GM19043 (cell line): Measurements from ENCODE around the gene RPS3.

Experiments used
- ATAC-seq: cut with Tn5 transposase; IDR thresholded peaks from one replicate; pipeline ENCODE4 v1.9.1; 2021; ENCODE audit warnings: low read depth; ENCODE audit not compliant: unreplicated experiment

RPS3 gene

DNA sequence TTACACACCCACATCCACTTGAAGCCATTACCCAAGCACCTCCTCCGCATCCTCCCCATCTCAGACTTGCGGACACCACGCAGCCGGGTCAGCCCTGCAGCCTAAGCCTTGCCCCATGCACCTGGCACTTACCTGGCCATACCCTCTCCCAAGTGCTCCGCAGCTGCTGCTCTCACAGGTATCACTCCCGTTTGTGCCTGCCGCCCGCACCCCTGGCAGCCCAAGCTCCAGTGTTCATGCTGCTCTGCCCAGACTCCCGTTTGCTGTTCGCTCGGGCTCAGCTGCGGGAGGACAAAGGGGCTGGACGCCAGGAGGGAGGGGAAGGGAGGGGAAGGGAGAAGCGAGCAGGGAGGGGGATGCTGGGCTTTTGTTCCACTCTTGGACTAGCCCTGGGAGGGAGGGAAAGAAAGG, 33.6 kb downstream of the RPS3 start, which contains the start of gene KLHL35:
KLHL35 (minus strand) TSS at position 293 of the 411 bp plus-strand sequence. CDS start 2,574 bp downstream, outside the sequence.
- no peak for ATAC-seq

DNA sequence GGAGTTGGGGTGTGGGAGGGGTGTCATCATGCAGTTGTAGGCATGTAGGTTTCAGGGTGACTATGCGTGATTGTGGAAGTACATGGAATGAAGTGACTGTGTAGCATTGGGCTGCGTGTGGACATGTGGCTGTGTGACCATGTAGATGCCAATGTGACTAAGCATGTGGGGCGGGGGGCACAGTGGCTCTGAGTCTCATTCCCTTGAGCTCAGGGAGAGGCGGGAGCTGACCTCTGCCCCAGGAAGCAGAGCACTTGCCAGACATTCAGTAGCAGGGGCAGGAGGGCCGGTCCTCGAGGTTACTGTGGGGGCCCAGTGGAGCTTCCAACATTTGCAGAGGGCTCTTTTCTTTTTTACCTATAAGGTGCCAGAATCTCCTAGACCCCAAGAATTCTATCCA, 34.1 kb downstream of the RPS3 start:
- ATAC-seq: no peak

GRCh38 chr11:75434051-75434450, 34.7 kb downstream of the RPS3 start:
- ATAC-seq: no peak

- ATAC-seq: no peak
Measured at GRCh38 chr11:75434886-75435570, 35.7 kb downstream of the RPS3 start.

GRCh38 chr11:75435571-75435925, 36.2 kb downstream of the RPS3 start:
- no peak for ATAC-seq

GRCh38 chr11:75436806-75437205, 37.5 kb downstream of the RPS3 start:
- ATAC-seq: no peak

DNA sequence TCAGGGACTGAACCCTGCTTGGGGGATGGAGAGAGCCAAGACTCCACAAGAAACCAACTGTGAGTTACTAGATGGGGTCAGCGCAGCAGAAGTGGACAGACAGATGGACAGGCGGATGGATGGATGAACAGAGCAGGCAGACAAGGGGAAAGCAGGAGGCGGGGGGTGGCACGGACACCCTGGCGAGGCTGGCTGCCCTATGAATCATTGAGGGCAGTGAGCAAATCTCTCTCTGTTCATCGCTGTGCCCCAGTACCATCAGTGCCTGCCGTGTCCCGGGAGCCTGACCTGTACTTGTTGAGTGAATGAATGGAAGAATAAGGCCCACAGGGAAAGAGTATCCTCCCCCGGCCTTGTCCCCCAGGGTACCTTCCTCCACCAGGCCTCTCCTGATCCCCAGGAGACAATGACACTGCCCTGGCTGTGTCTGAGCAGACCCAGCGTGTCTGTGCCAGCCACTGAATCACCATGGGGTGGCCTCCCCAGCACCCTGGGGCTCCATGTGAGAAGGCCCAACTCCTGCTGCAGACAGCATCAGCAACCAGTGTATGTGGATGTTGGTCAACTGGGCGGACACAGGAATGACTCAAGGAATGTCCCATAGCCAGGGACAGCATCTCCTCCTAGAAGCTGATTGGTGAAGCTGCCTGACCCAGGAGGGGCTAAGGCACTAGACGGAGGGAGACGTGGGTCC, 38.8 kb downstream of the RPS3 start:
- no peak for ATAC-seq

DNA sequence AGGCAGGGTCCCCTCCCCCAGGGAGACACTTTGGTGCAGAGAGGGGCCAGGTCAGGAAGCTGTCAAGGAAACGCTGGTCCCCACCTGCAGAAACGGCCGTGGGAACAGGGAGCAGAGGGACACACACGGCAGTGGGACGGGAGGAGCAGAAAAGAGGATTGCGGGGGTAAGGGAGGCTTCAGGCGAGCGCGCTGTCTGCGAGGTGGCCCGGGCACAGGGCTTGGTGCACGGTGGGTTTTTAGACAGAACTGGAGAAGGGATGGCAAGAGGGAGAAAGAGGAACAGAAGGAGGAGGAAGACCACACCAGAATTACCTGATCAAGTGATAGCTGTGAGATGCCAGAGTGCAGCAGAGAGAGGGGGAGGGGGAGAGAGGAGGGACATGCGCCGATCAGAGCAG, 39.7 kb downstream of the RPS3 start:
- no peak for ATAC-seq

- ATAC-seq: no peak
Measured at GRCh38 chr11:75439495-75440120, 40.3 kb downstream of the RPS3 start.

DNA sequence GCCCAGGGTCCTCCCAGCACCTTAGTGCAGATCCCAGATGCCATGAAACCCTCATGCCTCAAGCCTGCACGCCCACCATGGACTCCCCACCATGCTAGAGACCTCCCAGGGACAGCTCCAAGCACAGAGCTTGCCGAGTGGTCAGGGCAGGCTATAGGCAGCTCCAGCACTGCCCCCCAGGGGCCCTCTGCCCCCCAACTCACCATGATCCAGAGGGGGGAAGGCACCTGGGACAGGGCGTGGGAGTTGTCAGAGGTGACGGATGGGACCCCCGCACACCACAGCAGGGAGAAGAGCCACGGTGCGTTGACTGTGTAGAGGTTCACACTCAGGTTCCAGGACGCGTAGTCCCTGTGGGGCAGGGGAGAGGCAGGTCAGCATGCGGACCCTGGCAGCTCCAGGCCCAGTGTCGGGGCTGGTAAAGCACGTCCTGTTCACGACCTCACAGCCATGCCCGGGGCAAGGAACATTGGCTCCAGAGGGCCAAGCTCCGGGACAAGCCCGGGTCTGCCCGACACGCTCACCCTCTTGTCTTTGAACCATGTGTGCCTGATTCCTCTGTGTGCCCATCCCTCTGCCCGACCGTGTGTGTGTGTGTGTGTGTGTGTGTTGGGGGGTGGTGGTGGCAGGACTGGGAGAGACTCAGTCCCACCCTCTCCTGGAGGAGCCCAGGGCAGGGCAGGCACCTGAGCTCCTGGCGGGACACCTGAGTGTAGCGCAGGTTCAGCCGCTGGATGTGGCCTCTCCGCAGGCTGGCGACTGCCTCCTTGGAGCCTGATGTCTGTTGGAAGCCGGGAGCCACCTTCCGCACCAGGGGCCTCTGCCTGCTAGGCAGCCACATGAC, 41.9 kb downstream of the RPS3 start:
- no peak for ATAC-seq

DNA sequence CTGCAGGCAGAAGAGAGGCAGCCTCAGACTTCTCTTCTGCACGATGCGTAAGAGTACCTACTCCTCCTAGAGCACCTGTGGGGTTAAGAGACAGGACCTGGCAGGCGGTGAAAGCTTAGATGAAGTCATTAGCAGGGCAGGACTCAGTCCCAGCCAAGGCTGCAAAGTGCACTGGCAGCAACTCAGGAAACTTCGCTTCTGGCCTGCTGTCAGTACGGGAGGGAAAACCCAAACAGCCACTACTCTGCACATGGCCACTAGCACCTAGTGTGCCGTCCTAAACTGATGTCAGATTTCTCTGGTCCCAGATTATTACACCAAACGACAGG, 42.5 kb downstream of the RPS3 start:
- ATAC-seq: no peak

GRCh38 chr11:75442161-75442885, 43.0 kb downstream of the RPS3 start:
- ATAC-seq: no peak

- ATAC-seq: no peak
Measured at GRCh38 chr11:75443043-75443442, 43.7 kb downstream of the RPS3 start.

DNA sequence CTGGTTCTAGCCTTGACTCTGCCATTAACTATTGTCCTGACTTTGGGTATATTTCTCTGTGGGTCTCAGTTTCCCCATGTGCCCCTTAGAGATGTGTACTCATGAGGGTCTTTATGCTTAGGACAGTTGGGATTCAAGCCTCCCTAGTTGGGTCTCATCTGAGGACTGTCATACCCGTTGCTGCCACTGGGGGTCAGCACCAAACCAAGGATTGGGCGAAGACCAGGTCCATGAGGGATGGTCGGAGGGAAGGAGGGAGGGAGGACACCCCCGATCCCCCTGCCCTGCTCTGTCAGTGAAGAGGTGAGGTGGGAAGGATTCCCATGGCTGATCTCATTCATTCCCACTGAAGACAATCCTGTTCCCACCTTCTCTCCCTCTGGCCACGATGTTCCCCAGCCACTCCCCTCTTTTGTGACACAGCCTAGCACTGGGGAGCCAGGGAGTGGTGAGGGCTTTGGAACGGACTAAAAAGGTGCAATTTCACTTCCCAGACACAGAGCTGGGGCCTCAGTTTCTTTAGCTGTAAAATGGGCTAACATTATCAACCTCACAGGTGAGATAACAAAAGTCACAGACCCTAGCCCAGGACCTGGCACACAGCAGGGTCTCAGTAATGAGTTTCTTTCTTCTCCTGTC, 46.1 kb downstream of the RPS3 start:
- no peak for ATAC-seq

- no peak for ATAC-seq
Measured at GRCh38 chr11:75447415-75447814, 48.1 kb downstream of the RPS3 start.

DNA sequence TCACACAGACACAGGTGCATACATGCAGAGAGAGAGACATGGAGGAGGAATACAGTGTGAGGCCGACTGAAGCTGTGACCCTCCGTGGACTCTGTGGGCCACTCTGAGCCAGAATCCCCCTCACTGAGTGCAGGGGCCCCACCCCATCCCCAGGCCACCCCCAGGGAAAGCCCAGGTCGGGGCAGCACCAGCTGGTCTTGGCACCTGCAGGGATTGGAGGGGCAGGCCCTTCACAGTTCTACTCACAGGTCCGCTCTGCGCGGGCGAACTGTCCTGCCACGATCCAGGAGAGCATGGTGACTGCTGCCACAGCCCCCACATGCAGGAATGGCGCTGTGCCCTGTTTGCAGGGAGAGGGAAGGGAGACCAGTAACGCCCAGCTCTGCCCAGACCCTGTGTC, 50.0 kb downstream of the RPS3 start:
- ATAC-seq: no peak

GRCh38 chr11:75449776-75450175, 50.5 kb downstream of the RPS3 start:
- ATAC-seq: no peak

GRCh38 chr11:75450236-75450635, 50.9 kb downstream of the RPS3 start:
- ATAC-seq: no peak

DNA sequence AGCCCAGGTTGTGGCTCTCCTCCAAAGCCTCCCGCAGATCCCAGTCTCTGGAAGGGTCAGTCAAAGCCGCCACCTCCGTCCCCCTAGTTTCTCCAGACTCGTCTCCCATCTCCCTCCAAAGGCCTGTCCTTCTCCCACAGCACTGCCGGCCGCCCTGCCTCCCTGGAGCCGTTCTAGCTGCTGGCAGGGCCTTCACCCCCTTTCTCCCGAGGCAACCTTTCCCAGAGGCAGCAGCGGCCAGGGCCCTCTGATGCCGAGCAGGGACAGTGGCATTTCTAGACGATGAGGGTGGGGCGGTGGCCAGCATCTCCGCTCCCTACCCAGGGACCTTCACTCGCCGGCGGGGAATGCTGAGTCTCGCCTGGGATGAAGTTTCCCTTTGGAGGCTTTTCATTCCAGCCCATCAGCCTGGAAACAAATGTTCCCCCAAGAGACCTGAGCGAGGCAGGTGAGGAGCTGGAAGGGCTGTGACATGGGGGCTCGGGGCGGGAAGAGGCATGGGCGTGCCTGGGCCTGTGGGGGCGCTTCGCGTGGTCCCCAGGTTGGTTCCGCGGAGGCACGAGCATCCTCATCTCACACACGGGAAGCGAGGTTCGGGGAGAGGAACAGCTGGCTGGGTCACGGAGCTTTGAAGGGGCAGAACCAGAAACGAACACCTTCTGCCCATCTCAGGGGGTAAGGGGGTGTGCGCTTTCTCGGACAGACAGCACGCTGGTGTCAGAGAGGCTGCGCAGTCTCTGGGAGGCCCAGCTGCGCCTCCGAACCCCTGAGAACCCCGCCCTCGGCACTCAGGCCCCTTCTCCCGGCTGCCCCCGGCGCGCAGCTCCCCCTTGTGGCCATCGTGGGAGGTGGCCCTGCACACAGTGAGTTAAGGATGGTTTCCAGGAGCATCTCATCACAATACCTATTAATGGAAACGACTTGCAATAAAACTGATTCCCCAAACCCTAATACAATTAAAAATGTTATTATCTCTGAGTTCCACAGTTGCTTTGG, 51.8 kb downstream of the RPS3 start:
- ATAC-seq: no peak
